Activated CD4-positive, alpha-beta T cell treated with anti-CD3 and anti-CD28 coated beads, Interleukin-2, amount 50 U/mL, for 4 hours (primary cell): ENCODE data around the gene DCAF15.
A peak's percentile ranks its signal among the peaks of the same experiment; 100 is the strongest.
"Not testable (repeated sequence)": the region's sequence is repeated elsewhere in the genome, so short reads cannot be mapped to it uniquely, and the experiment has no call there.

Source experiments
- DNase-seq, 2 experiments: peaks; one replicate each; pipeline ENCODE4 v3.0.0-alpha.2; 2020

Gene DCAF15

GRCh38 chr19:13952154-13952930, at the start of gene DCAF15:
TSS of gene DCAF15 (plus strand) at chr19:13952509. CDS start at chr19:13952513, 4 bp downstream.
- DNase-seq, result peak; percentile 98 to 99

- no peak for DNase-seq
Measured at GRCh38 chr19:13902993-13903555, 49.2 kb upstream of the DCAF15 start.

GRCh38 chr19:13905634-13906520, 46.4 kb upstream of the DCAF15 start, which contains the start of the genes BRME1 and CC2D1A:
TSS of gene BRME1 (minus strand) at chr19:13906117. CDS start at chr19:13904892, 1,225 bp downstream.
TSS of gene CC2D1A (plus strand) at chr19:13906201. CDS start at chr19:13906442, 241 bp downstream.
- DNase-seq, result peak; percentile 93 to 94

GRCh38 chr19:13906521-13906904, 45.8 kb upstream of the DCAF15 start:
- DNase-seq, result peak; percentile 18 to 34

- DNase-seq, result no peak
Measured at GRCh38 chr19:13906910-13907309, 45.4 kb upstream of the DCAF15 start.

GRCh38 chr19:13908674-13909073, 43.6 kb upstream of the DCAF15 start:
- no peak for DNase-seq

- DNase-seq, result no peak
Measured at GRCh38 chr19:13909430-13909829, 42.9 kb upstream of the DCAF15 start.

GRCh38 chr19:13913352-13913751, 39.0 kb upstream of the DCAF15 start:
- no peak for DNase-seq

- DNase-seq, result no peak
Measured at GRCh38 chr19:13914777-13915176, 37.5 kb upstream of the DCAF15 start.

GRCh38 chr19:13917888-13918406, 34.4 kb upstream of the DCAF15 start:
- DNase-seq, result no peak

- no peak for DNase-seq
Measured at GRCh38 chr19:13918726-13919411, 33.4 kb upstream of the DCAF15 start.

- no peak for DNase-seq
Measured at GRCh38 chr19:13920524-13920923, 31.8 kb upstream of the DCAF15 start.

GRCh38 chr19:13920940-13921747, 31.2 kb upstream of the DCAF15 start:
- no peak for DNase-seq

- DNase-seq, result not testable (repeated sequence)
Measured at GRCh38 chr19:13922118-13922517, 30.2 kb upstream of the DCAF15 start.

GRCh38 chr19:13923194-13923987, 28.9 kb upstream of the DCAF15 start:
- no peak for DNase-seq

GRCh38 chr19:13926010-13926409, 26.3 kb upstream of the DCAF15 start:
- DNase-seq, result no peak

GRCh38 chr19:13926715-13927114, 25.6 kb upstream of the DCAF15 start:
- no peak for DNase-seq

GRCh38 chr19:13929340-13929739, 23.0 kb upstream of the DCAF15 start:
- no peak for DNase-seq

GRCh38 chr19:13929956-13930355, 22.4 kb upstream of the DCAF15 start:
- DNase-seq, result no peak

GRCh38 chr19:13930402-13930801, 21.9 kb upstream of the DCAF15 start:
- no peak for DNase-seq
